Esophagus muscularis mucosa (tissue), 4 donors: Measurements from ENCODE around the gene GATAD2B.

ENCODE experiments used
- CTCF ChIP-seq, 3 experiments: fragments of 200-600 bp in 2 of 3; fragments of 450-650 bp in 1 of 3; sonication (generic) in 2 of 3; IDR thresholded peaks; one replicate each; pipeline ENCODE4 v1.5.1; 2017 to 2019; ENCODE audit warnings: antibody characterized with exemption in 3 of 3, mild to moderate bottlenecking in 2 of 3, moderate library complexity in 1 of 3
- EP300 ChIP-seq: sonication (generic); formaldehyde crosslinking; IDR thresholded peaks from one replicate; pipeline ENCODE4 v1.6.1; 2017; ENCODE audit warnings: antibody characterized with exemption
- POLR2A ChIP-seq: fragments of 450-650 bp; IDR thresholded peaks from one replicate; pipeline ENCODE4 v1.6.1; 2017; ENCODE audit warnings: antibody characterized with exemption, moderate library complexity, mild to moderate bottlenecking, low read depth

- no peak for TF ChIP-seq EP300
- no peak for TF ChIP-seq CTCF (IDR thresholded peaks at IDR 0.05)
- TF ChIP-seq POLR2A = no peak
These were observed 28.4 kb upstream of the GATAD2B start for GRCh38 chr1:153951183-153951582.
